K562 (cell line): ENCODE data around the gene RERE. TPM values are rescaled to one million over a fixed set of nuclear protein-coding genes. Genes with fewer than 3 reads are reported as not detected.
A peak's percentile ranks its signal among the peaks of the same experiment; 100 is the strongest.

Experiments
- ATAC-seq: fragments of 200-7000 bp; cut with Tn5 transposase; 3 replicates; pipeline ENCODE4 v1.9.1; 2020; ENCODE audit warnings: moderate library complexity
- BruUV-seq: library from RNA; stranded (reverse); fragments of 400-500 nt; replicated peaks from 2 replicates; lab custom pipeline; 2021; lab: Mats Ljungman, UMichigan
- CTCF ChIA-PET: fragments of 300-600 bp; formaldehyde crosslinking; extraction: SDS; loops from one replicate; lab custom pipeline; 2021; ENCODE audit warnings: low intra/inter-chr PET ratio; lab: Yijun Ruan, JAX
- POLR2A ChIA-PET: fragments of 300-600, 350-650 bp; sonication (Branson Sonifier 250); formaldehyde crosslinking; extraction: SDS; loops from one replicate; lab custom pipeline; 2021; ENCODE audit warnings: antibody characterized with exemption, inconsistent platforms; lab: Yijun Ruan, JAX
- DNase-seq, 4 experiments: peaks; one replicate each; pipeline versions ENCODE4 v3.0.0 to v3.0.0-alpha.2; 2011 to 2018; ENCODE audit warnings: low spot score in 3 of 4, mixed read lengths in 3 of 4; ENCODE audit errors: extremely low read depth in 1 of 4
- FAIRE-seq: peaks from 2 replicates; lab custom pipeline; 2011; peaks lifted over from hg19 to GRCh38; lab: Jason Lieb, UNC
- H2AFZ ChIP-seq: 2 replicates; pipeline ENCODE4 v1.6.0; 2011; ENCODE audit warnings: low read depth, low read length, control low read depth, inconsistent platforms
- H3K27ac ChIP-seq: fragments of 200-600 bp; 3 replicates; pipeline ENCODE4 v1.8.0; 2011; ENCODE audit warnings: low read depth, mild to moderate bottlenecking, control low read depth, inconsistent platforms, low read length, moderate library complexity, mixed read lengths; ENCODE audit errors: extremely low read depth
- H3K27me3 ChIP-seq, 2 experiments: fragments of 300-600 bp in 1 of 2; 2 replicates in 1 of 2; 3 replicates in 1 of 2; pipeline versions ENCODE4 v1.6.0 to v1.8.0; 2011; ENCODE audit warnings: inconsistent platforms in 2 of 2, low read length in 2 of 2, mild to moderate bottlenecking in 1 of 2, mixed read lengths in 1 of 2, moderate library complexity in 1 of 2; ENCODE audit not compliant: control insufficient read depth in 2 of 2, insufficient read depth in 2 of 2
- H3K36me3 ChIP-seq: fragments of 300-600 bp; 3 replicates; pipeline ENCODE4 v1.8.0; 2011; ENCODE audit warnings: mild to moderate bottlenecking, low read length, inconsistent platforms; ENCODE audit not compliant: control insufficient read depth, insufficient read depth
- H3K4me1 ChIP-seq, 2 experiments: fragments of 200-600 bp in 1 of 2; replicated peaks in 1 of 2; 2 replicates in 1 of 2; 3 replicates in 1 of 2; pipeline versions ENCODE4 v1.5.1 to v1.8.0; 2011; ENCODE audit warnings: inconsistent platforms in 2 of 2, low read length in 2 of 2, mild to moderate bottlenecking in 1 of 2, mixed read lengths in 1 of 2, moderate library complexity in 1 of 2; ENCODE audit not compliant: control insufficient read depth in 2 of 2, insufficient read depth in 2 of 2
- H3K4me2 ChIP-seq: 2 replicates; pipeline ENCODE4 v1.6.1; 2011; ENCODE audit warnings: low read length, control low read depth, inconsistent platforms, mixed read lengths; ENCODE audit not compliant: insufficient read depth
- H3K4me3 ChIP-seq: fragments of 200-600 bp; sonication (generic), shearing (Covaris generic); 2 replicates; pipeline ENCODE4 v1.5.1; 2016; ENCODE audit warnings: control low read depth, inconsistent platforms
- H3K79me2 ChIP-seq: fragments of 200-600 bp; 3 replicates; pipeline ENCODE4 v1.8.0; 2011; ENCODE audit warnings: low read length, inconsistent platforms; ENCODE audit not compliant: control insufficient read depth, insufficient read depth
- H3K9ac ChIP-seq, 2 experiments: 2 replicates each; pipeline versions ENCODE4 v1.6.0 to v1.6.1; 2011; ENCODE audit warnings: low read depth in 2 of 2, low read length in 2 of 2, control low read depth in 1 of 2, inconsistent platforms in 1 of 2, mild to moderate bottlenecking in 1 of 2, mixed read lengths in 1 of 2; ENCODE audit not compliant: insufficient read depth in 1 of 2
- H3K9me1 ChIP-seq: one replicate; pipeline ENCODE4 v1.6.0; 2011; ENCODE audit warnings: inconsistent platforms, mild to moderate bottlenecking, low read length, moderate library complexity; ENCODE audit not compliant: control insufficient read depth, insufficient read depth
- H3K9me3 ChIP-seq: replicated peaks from 2 replicates; pipeline ENCODE4 v1.5.1; 2011; ENCODE audit warnings: low read depth, low read length, inconsistent platforms; ENCODE audit not compliant: control insufficient read depth, insufficient read depth
- H4K20me1 ChIP-seq: replicated peaks from 2 replicates; pipeline ENCODE4 v1.6.1; 2011; ENCODE audit warnings: low read length, inconsistent platforms, mixed read lengths; ENCODE audit not compliant: control insufficient read depth, insufficient read depth
- CBX1 ChIP-seq: sonication (generic); IDR thresholded peaks from 2 replicates; pipeline ENCODE4 v1.6.1; 2016; ENCODE audit warnings: antibody characterized with exemption, low read depth, mild to moderate bottlenecking
- CREB5 ChIP-seq: fragments of 250-450 bp; sonication (Bioruptor Pico); IDR thresholded peaks from 2 replicates; pipeline ENCODE4 v1.5.0; 2020; ENCODE audit warnings: mild to moderate bottlenecking
- ELK3 ChIP-seq: fragments of 450-650 bp; formaldehyde crosslinking; IDR thresholded peaks from 2 replicates; pipeline ENCODE4 v1.4.0; 2020; ENCODE audit warnings: mild to moderate bottlenecking
- FUS ChIP-seq: fragments of 200-400 bp; formaldehyde crosslinking; optimal IDR thresholded peaks from 2 replicates; pipeline ENCODE3; 2017; ENCODE audit warnings: low read depth, low read length
- GABPA ChIP-seq: fragments of 200-800 bp; sonication (Bioruptor generic); conservative IDR thresholded peaks from 2 replicates; pipeline ENCODE4 v1.6.1; 2016; ENCODE audit warnings: low read depth, missing genetic modification characterization, missing compliant biosample characterization
- GTF2B ChIP-seq: IDR thresholded peaks from 2 replicates; pipeline ENCODE4 v1.6.1; 2011; ENCODE audit not compliant: insufficient read length; ENCODE audit errors: extremely low read depth
- HDGF ChIP-seq: fragments of 450-650 bp; IDR thresholded peaks from 2 replicates; pipeline ENCODE4 v1.6.1; 2016
- KLF16 ChIP-seq: IDR thresholded peaks from 2 replicates; pipeline ENCODE4 v1.6.1; 2016; ENCODE audit warnings: antibody characterized with exemption
- RBM22 ChIP-seq: fragments of 200-400 bp; formaldehyde crosslinking; IDR thresholded peaks from 2 replicates; pipeline ENCODE4 v1.6.1; 2018; ENCODE audit warnings: low read length, low read depth; ENCODE audit not compliant: poor library complexity, severe bottlenecking
- SAP30 ChIP-seq: fragments of 200-600 bp; sonication (generic); IDR thresholded peaks from 2 replicates; pipeline ENCODE4 v1.6.1; 2012; ENCODE audit warnings: borderline replicate concordance, low read depth, mild to moderate bottlenecking, moderate library complexity, low read length, control low read depth, inconsistent platforms; ENCODE audit not compliant: insufficient read depth, poor library complexity, severe bottlenecking
- ZKSCAN1 ChIP-seq: fragments of 150-350 bp; IDR thresholded peaks from 2 replicates; pipeline ENCODE4 v1.6.1; 2016; ENCODE audit warnings: low read depth, low read length
- ZNF316 ChIP-seq: fragments of 450-650 bp; IDR thresholded peaks from 2 replicates; pipeline ENCODE4 v1.6.1; 2016
- ZNF785 ChIP-seq: fragments of 250-450 bp; sonication (Bioruptor Pico); IDR thresholded peaks from 2 replicates; pipeline ENCODE4 v1.4.0; 2020; ENCODE audit warnings: mild to moderate bottlenecking
- WGBS: fragments of 100-300 bp; shearing (Covaris generic); methylation state at CpG from one replicate; pipeline ENCODE4 v1.1.6; 2016; ENCODE audit warnings: low coverage, mixed read lengths; ENCODE audit not compliant: insufficient coverage; ENCODE audit errors: missing lambda C conversion rate; 5-methylcytosine and 5-hydroxymethylcytosine counted together
- in situ Hi-C: fragments of 300-500 bp; cut with MboI; formaldehyde crosslinking; loops from 4 replicates; pipeline ENCODE4 v1.15.0; 2018; ENCODE audit warnings: inconsistent platforms, mixed read lengths
- intact Hi-C: fragments of 100-400 bp; cut with micrococcal nuclease; formaldehyde crosslinking; loops from 2 replicates; pipeline ENCODE4 v1.14.2; 2022
- polyA plus RNA-seq, 8 experiments: library from polyadenylated mRNA; depleted of rRNA in 4 of 8; stranded (reverse) in 5 of 8; unstranded in 3 of 8; fragments of >200 nt; fragmentation: Nextera tagmentation in 2 of 8; fragmentation: Illumina TruSeq in 1 of 8; extraction: Ambion mirVana in 2 of 8; extraction: Trizol in 1 of 8; gene quantifications; 2 replicates each; pipeline versions ENCODE4 v1.2.1 to v1.2.3, GENCODE V29; 2011 to 2014; ENCODE audit warnings: inconsistent platforms in 1 of 8, missing spikeins in 1 of 8
- total RNA-seq, 7 experiments: library from RNA; depleted of rRNA in 6 of 7; stranded (reverse); fragments of >200 nt in 6 of 7; fragmentation: Illumina TruSeq in 2 of 7; extraction: Trizol in 2 of 7; gene quantifications; 2 replicates each; pipeline versions ENCODE4 v1.2.1 to v1.2.3, GENCODE V29; 2011 to 2021; ENCODE audit warnings: low replicate concordance in 1 of 7

Gene RERE
- total and polyA plus RNA-seq, 9 of the 15 experiments (the other 6 are each of a cell fraction or from before 2014, with no cell fraction given) = 3.0 to 51.5 (median 13.4) TPM

- Histone ChIP-seq H3K27ac (no peak overlapping the region), H3K9me3 (no peaks in the 10 kb centered on the region), H2AFZ (no peak overlapping the region), H3K4me3 (no peak overlapping the region), H3K79me2 (peaks cover 21% of the 10 kb centered on the region; the same call in 1 of the 3 replicates), H3K36me3 (no peaks in the 10 kb centered on the region), H3K9ac (no peak overlapping the region), H3K9me1 (peaks cover 4% of the 10 kb centered on the region), H3K4me1 (peaks cover 0 to 9% of the 10 kb centered on the region in 2 experiments; a peak in 3 of 5 replicates), H4K20me1 (peaks cover 4% of the 10 kb centered on the region; the same call in 1 of the 2 replicates), H3K4me2 (no peak overlapping the region), H3K27me3 (no peaks in the 10 kb centered on the region)
- ATAC-seq (no peak), DNase-seq (no peak), FAIRE-seq (no peak)
- no TSS peak for BruUV-seq
- ChIA-PET POLR2A (interaction anchor here (1.1 to 3.0 kb wide), 5 partner anchors 8 to 116 kb away, joined by 3 to 10 read pairs (median 4); no protein-coding TSS in a partner anchor), CTCF (interaction anchor here (0.5 kb wide), 1 partner anchor 41 kb away, joined by 4 read pairs; no protein-coding TSS in a partner anchor)
- in situ Hi-C loops = no loop called here
- 72% methylated on average over 5 of the region's 5 CpGs for WGBS
- intact Hi-C loops = no loop called here
- TF ChIP-seq ZKSCAN1 (0 out of 2 replicates have a peak, but pooled peaks have one; percentile 27), KLF16 (no peak)
- TF ChIP-seq, all 486 proteins: peak for 1
Observed at GRCh38 chr1:8587784-8588183, 229.7 kb downstream of the RERE start.

GRCh38 chr1:8586438-8586837 is 231.0 kb downstream of the RERE start:
- no peak for DNase-seq
- Histone ChIP-seq H3K9ac (no peak overlapping the region), H4K20me1 (peaks cover 4% of the 10 kb centered on the region; the same call in 1 of the 2 replicates), H3K4me3 (no peak overlapping the region), H3K27me3 (no peaks in the 10 kb centered on the region), H3K27ac (no peak overlapping the region), H3K9me1 (peaks cover 4% of the 10 kb centered on the region), H3K4me2 (no peak overlapping the region), H3K79me2 (peaks cover 19% of the 10 kb centered on the region; the same call in 1 of the 3 replicates), H3K36me3 (no peaks in the 10 kb centered on the region), H3K9me3 (no peaks in the 10 kb centered on the region), H3K4me1 (peaks cover 0 to 6% of the 10 kb centered on the region in 2 experiments; a peak in 3 of 5 replicates), H2AFZ (no peak overlapping the region)
- no peak for FAIRE-seq
- BruUV-seq = no TSS peak
- no peak for ATAC-seq
- in situ Hi-C loops = no loop called here
- 76% methylated on average over 1 of the region's 1 CpG for WGBS
- intact Hi-C loops = no loop called here
- POLR2A ChIA-PET = interaction anchor here (2.4 to 3.0 kb wide), 2 partner anchors 11 to 12 kb away, joined by 10 to 12 read pairs; no protein-coding TSS in a partner anchor
- CTCF ChIA-PET = no interaction called here
- TF ChIP-seq ZNF785 (CRISPR knock-in tag) (no peak), CBX1 (no peak), HDGF (no peak), FUS (no peak), RBM22 (no peak), SAP30 (no peak), CREB5 (CRISPR knock-in tag) (no peak), GABPA (no peak), GTF2B (no peak), ZNF316 (no peak), ELK3 (no peak)
